ENCODE measurements around the gene CACNG4.

DNA sequence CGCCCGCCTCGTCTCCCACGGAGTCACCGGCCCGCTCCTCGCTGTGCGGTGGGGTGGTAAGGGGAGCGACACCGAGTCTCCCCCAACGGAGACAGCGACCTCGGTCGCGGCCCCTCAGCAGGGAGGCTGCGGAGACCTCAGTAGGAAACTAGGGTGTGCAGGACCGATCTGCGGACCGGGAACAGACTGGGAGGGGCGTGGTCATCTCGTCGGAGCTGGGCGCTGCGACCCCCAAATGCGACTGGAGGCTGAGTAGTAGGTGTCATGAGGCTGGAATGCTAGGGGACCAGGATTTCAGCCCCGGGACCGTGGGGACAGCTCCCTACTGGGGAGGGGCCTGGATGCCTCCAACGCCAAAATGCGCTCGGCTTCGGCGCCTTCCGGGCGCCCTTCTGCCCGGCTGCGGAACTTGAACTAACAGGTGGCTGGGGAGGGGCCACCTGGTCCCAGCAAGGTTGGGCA lies 1.3 kb downstream of the CACNG4 start:
- TF ChIP-seq, protein P1, sequence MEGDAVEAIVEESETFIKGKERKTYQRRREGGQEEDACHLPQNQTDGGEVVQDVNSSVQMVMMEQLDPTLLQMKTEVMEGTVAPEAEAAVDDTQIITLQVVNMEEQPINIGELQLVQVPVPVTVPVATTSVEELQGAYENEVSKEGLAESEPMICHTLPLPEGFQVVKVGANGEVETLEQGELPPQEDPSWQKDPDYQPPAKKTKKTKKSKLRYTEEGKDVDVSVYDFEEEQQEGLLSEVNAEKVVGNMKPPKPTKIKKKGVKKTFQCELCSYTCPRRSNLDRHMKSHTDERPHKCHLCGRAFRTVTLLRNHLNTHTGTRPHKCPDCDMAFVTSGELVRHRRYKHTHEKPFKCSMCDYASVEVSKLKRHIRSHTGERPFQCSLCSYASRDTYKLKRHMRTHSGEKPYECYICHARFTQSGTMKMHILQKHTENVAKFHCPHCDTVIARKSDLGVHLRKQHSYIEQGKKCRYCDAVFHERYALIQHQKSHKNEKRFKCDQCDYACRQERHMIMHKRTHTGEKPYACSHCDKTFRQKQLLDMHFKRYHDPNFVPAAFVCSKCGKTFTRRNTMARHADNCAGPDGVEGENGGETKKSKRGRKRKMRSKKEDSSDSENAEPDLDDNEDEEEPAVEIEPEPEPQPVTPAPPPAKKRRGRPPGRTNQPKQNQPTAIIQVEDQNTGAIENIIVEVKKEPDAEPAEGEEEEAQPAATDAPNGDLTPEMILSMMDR (conservative IDR thresholded peaks at IDR 0.05; ENCODE audit: low read length), result no peak
- TF ChIP-seq EZH2phosphoT487 (IDR thresholded peaks at IDR 0.05; ENCODE audit: borderline replicate concordance), result no peak
